Right ventricle myocardium inferior (tissue), 1 donor: ENCODE data around the gene LYAR. TPM values are rescaled to one million over a fixed set of nuclear protein-coding genes. Genes with fewer than 3 reads are reported as not detected.

Source experiments
- ATAC-seq: fragments of 200-7000 bp; cut with Tn5 transposase; one replicate; pipeline ENCODE4 v1.9.1; 2020; ENCODE audit warnings: mild to moderate bottlenecking, moderate library complexity
- DNase-seq: peaks from one replicate; pipeline ENCODE4 v3.0.0; 2021; ENCODE audit errors: missing footprints
- intact Hi-C: fragments of 100-400 bp; cut with DNase I; formaldehyde crosslinking; loops from one replicate; pipeline ENCODE4 v1.11.0; 2022
- total RNA-seq: library from RNA; stranded (reverse); fragmentation: NEBNext Ultra II Directional; extraction: Animal tissue kit (Norgen Biotek cat#: 25700); gene quantifications from one replicate; pipeline ENCODE4 v1.2.1, GENCODE V29; 2021
- donor health status: DM: no; HTN: yes; CAD: no; lungs with severe emphysema.

Gene LYAR
- total RNA-seq, 1 donor from 2014 or later = 11.3 TPM

- DNase-seq (no peak), ATAC-seq (no peak)
- intact Hi-C loops = no loop called here
These were observed 31.2 kb upstream of the LYAR start for GRCh38 chr4:4320951-4321714.

GRCh38 chr4:4320528-4320927 lies 30.6 kb upstream of the LYAR start:
- intact Hi-C loops = no loop called here
- ATAC-seq = no peak

GRCh38 chr4:4317496-4318232 lies 27.7 kb upstream of the LYAR start:
- DNase-seq (no peak), ATAC-seq (no peak)
- intact Hi-C loops = no loop called here

More at GRCh38 chr4:4320528-4320927, 30.6 kb upstream of the LYAR start:
- no peak for DNase-seq

- ATAC-seq = no peak
- no peak for DNase-seq
- intact Hi-C loops = no loop called here
These were observed 26.2 kb upstream of the LYAR start for GRCh38 chr4:4316150-4316495.

- DNase-seq (no peak), ATAC-seq (no peak)
- intact Hi-C loops = no loop called here
These were observed 25.7 kb upstream of the LYAR start for GRCh38 chr4:4315461-4316149.

- DNase-seq (no peak), ATAC-seq (no peak)
- intact Hi-C loops = no loop called here
These were observed 21.2 kb upstream of the LYAR start for GRCh38 chr4:4311193-4311592.

- ATAC-seq = no peak
These were observed 19.0 kb upstream of the LYAR start for GRCh38 chr4:4308800-4309441.

GRCh38 chr4:4306920-4307319 lies 17.0 kb upstream of the LYAR start:
- ATAC-seq = no peak
- DNase-seq = no peak
- intact Hi-C loops = no loop called here

More at GRCh38 chr4:4308800-4309441, 19.0 kb upstream of the LYAR start:
- no peak for DNase-seq
- intact Hi-C loops = no loop called here

GRCh38 chr4:4302416-4302815 lies 12.5 kb upstream of the LYAR start:
- DNase-seq = no peak
- ATAC-seq = peak; percentile 63
- intact Hi-C loops = no loop called here

- intact Hi-C loops = no loop called here
- ATAC-seq (peak; percentile 50), DNase-seq (no peak)
These were observed 12.0 kb upstream of the LYAR start for GRCh38 chr4:4302001-4302400.

GRCh38 chr4:4299006-4299405 lies 9.1 kb upstream of the LYAR start:
- DNase-seq = no peak
- no peak for ATAC-seq
- intact Hi-C loops = no loop called here

- DNase-seq = no peak
- intact Hi-C loops = no loop called here
- ATAC-seq = no peak
These were observed 6.4 kb upstream of the LYAR start for GRCh38 chr4:4296283-4296846.

GRCh38 chr4:4293279-4293678 lies 3.3 kb upstream of the LYAR start:
- DNase-seq (no peak), ATAC-seq (no peak)
- intact Hi-C loops = no loop called here

GRCh38 chr4:4289597-4289940 lies 385 bp downstream of the LYAR start:
- DNase-seq (no peak), ATAC-seq (peak; percentile 11)
- intact Hi-C loops = no loop called here

- no peak for ATAC-seq
- no peak for DNase-seq
- intact Hi-C loops = no loop called here
These were observed 899 bp downstream of the LYAR start for GRCh38 chr4:4289055-4289454.

GRCh38 chr4:4288098-4288497 lies 1.9 kb downstream of the LYAR start:
- intact Hi-C loops = no loop called here
- no peak for ATAC-seq
- DNase-seq = no peak

- intact Hi-C loops = no loop called here
- DNase-seq (no peak), ATAC-seq (no peak)
These were observed 4.9 kb downstream of the LYAR start for GRCh38 chr4:4284827-4285618.

- intact Hi-C loops = no loop called here
- ATAC-seq (no peak), DNase-seq (no peak)
These were observed 8.2 kb downstream of the LYAR start for GRCh38 chr4:4281787-4282186.
